GM19025 (cell line): ENCODE measurements around the gene SFMBT1.
A peak's percentile ranks its signal among the peaks of the same experiment; 100 is the strongest.

ENCODE experiments used
- ATAC-seq: cut with Tn5 transposase; IDR thresholded peaks from one replicate; pipeline ENCODE4 v1.9.1; 2021; ENCODE audit warnings: mild to moderate bottlenecking, low read depth, moderate library complexity; ENCODE audit not compliant: unreplicated experiment

Gene SFMBT1

DNA sequence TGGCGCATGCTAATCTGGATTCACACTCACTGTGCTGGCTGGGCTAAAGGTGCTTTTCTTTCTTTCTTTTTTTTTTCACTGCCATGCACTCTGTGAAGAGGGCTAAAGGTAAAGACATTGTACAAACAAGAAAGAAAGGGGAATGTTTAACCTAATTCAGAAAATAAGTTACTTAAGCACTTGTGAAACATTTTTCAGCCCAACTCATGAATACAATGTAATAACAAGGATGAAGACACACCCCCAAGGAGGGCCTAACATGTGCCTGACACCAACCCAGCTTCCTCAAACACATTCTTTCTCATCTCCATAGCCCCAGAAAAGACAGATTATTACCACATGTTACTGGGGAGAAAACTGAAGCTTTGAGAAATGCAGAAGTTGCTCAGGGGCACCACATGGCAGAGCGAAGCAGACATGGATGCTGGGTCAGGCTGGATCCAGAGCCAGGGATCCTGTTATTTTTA, 154.2 kb downstream of the SFMBT1 start:
- no peak for ATAC-seq

DNA sequence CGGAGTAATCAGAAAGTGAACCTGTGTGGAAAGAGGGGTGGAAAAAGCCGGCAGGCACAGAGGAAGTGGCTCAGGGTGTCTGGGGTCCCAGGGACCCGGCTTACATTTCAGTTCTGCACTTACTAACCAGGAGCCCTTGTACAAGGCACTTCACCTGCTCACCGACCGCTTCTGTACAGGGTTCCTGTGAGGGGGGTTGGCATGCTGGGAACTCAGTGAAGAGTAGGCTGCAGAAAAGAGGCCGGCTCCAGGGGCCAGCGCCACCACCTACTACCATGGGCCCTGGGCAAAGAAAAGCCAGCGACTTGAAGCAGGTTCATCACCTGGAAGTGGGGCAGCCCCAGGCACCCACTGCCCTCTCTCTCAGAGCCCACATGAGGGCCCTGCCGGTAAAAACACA, 154.7 kb downstream of the SFMBT1 start:
- no peak for ATAC-seq

DNA sequence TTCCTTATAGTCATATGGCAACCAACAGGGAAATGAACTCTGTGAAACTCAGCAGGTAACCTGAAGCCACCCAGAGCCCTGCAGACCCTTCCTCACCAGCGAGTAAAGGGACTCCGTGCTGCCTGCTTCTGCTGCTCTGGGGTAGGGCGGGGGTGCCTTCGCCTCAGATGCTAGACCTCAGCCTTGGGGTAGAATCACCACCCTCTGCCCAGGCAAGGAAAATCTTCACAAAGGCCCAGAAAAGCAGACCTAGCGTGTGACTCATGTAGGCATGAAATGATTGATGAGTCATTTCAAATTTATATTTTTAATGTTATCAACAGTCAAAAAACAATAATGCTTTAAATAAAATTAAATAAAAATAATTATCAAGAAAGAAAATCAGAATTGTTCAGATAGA, 155.1 kb downstream of the SFMBT1 start:
- ATAC-seq: no peak

DNA sequence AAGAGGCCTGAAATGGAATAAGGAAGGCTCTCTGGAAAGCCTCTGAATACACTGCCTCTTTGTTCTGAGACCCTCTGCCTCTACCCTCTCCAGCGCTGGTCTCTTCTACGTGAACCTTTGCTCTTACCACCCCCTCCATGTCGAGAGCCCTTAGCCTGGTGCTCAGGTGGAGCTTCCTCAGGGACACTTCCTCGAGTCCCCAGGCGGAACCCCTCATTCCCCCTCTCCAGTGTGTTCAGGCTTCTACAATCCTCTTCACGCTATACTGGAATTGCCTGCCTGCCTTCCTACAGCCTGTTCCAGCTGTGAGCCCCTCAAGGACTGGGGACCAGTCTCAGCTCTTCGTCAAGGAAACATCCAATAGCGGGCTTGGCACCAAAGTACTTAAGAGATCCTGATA, 156.0 kb downstream of the SFMBT1 start:
- no peak for ATAC-seq

DNA sequence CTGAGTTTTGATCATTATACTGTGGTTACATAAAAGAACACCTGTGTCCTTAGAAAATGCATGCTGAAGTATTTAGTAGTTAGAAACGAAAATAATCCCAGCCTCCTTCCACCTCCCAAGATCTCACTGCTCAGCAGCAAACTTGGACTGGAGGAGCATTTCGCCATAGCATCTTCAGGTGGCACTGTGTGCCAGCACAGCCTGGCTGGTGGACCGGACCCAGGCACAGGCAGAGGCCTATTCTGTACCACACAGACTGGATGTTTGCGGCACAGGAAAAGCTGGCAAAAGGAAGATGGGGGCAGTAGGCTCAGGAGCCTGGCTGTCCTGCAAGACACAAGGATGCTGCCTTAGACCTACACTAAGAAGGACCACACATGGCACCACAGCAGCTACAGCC, 158.7 kb downstream of the SFMBT1 start:
- ATAC-seq: no peak

DNA sequence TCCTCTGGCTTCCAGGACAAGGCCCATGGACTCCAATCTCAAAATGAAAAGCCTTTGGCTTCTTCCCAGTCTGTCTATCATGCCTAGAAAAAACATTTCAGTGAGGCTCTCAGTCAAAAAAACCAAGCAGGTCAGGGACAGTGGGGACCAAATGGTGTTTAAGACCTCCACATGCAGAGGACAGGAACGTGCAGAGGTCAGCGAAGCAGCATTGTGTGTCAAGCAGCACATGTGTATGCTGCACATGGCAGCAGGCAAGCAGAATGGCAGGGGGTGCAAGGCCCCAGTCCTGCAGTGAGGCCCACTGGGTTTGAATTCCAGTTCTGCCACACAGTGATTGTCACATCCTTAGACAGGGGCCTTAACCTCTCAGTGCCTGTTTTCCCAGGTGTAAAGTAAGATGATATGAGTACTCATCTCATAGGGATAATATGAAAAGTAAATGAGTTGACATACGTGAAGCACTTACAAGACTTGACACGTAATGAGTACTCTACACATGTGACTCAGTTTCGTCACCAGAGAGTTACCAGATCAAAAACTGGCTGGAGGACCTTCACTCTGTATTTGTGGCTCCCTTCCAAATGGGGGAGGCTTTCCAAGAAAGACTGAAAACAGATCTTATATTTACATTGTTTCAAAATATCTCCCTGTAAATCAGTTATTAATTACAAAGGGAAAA, 159.7 kb downstream of the SFMBT1 start:
- no peak for ATAC-seq

DNA sequence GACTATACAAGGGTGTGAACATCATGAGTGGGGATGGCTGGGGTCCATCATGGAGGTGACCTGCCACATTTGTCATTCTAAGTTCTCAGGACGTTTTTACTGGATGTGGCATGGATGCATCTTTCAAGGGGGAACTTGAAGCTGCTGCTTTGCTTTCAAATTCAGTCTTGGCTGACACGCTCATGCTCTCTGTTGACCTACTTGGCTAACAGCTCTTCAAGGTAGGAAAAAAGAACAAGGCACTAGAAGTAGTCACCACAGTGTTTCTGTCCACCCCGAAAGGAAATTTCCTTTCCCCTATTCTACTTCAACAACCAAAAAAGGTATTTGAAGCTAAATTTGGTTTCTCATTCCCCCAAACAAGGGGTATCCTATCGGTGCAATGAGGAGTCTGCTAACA, 163.5 kb downstream of the SFMBT1 start:
- no peak for ATAC-seq

DNA sequence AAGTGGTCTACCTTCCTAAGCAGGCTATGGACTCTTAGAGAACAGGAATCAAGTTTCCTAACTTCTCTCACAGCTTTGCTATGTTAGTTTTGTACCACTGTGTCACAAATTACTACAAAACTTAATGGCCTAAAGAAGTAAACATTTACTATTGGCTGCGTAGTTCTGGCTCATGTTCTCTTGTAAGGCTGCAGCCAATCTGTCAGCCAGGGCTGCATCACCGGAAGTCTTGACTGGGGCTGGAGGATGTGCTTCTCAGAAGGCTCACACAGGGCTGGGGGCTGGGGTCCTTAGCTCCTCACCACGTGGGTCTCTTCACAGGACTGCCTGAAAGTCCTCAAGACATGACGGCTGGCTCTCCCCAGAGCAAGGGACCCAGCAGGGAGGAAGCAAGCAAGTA, 164.0 kb downstream of the SFMBT1 start:
- no peak for ATAC-seq

DNA sequence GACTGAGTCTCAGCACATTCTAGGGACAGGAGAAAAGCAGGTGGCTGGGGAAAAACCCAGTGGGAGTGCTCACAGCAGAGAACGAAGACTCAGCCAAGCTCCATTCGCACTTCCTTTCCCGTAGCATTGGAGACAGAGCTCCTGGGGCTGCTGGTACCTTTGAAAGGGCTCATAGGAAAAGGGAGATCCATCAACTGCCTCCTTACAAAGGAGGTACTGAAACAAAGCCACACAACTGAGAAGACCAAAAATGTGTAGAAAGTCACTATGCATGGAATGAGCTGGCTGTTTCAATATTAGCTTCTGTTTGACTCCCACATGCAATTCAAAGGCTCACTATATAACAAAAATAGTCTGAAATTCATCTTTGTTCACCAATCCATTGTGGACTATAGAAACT, 165.4 kb downstream of the SFMBT1 start:
- ATAC-seq: peak; percentile 51

DNA sequence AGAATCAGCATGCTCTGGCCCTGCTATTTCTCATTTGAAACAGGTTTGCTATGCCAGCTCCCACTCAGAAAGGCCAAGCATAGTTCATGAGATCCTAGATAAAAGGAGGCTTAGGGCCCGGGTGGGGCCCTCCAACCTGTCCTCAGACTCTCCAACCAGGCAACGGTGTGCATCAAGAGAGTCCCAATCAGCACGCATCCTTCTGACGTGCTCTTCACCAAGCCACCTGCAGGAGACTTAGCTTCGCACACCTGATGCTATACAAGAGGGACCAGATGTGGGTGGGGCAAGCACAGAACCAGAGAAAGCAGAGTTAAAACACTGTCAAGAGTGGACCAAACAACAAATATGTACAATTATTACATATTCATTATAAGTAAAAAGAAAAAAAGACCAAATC, 165.8 kb downstream of the SFMBT1 start:
- ATAC-seq: no peak

DNA sequence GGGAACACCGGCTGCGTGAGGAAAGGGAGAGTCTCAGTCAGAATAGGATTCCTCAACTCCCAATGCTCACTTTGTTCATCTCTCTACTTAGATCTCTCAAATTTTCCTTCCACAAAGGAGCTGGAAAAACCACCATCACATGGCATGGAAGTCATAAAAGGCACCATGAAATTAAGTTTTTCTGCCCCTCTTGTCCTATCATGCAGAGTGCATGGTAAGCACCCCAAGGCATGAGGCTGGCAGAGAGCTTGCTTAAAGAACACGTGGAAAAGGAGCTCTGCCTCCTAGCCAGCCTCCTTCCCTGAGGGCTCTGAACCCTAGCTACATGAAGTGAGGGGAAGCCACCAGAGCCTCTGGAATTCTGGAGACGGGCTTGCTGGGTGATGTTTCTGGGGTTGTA, 166.3 kb downstream of the SFMBT1 start:
- no peak for ATAC-seq

DNA sequence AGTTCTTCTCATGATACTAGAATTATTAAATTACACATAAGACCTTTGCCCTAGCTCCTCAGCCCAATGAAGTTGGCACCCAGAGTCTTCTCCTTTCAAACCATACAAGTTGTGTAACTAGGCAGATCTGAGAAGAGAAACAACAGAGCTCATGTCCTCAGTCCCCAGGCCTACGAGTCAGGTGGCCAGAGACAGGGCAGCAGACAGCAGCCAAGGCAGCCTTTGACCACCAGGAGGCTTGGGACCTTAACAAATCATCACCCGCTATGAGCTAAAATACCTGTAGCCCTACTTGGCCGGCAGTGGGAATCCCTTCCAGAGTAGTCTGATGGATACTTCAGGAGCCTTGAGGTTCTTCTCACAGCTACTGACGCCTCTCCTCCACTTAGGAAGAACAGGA, 166.8 kb downstream of the SFMBT1 start:
- ATAC-seq: no peak

DNA sequence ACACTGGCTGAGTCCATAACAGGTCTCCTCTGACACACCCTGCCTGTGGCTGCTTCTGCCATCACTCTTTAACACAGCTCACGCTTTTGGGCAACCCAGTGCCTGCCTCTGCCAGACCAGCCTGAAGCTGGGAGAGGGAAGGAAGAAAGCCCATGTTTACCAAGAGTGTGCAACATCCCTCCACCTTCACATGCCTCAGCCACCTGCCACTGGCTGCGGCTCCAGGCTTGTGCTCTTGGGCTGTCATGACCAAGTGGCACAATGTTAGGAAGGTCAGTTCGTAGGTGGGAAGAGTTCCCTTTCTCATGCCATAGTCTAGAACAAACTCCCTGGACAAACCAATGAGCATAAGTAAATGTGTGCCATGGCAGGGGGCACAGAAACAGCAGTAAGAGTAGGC, 168.8 kb downstream of the SFMBT1 start:
- no peak for ATAC-seq

DNA sequence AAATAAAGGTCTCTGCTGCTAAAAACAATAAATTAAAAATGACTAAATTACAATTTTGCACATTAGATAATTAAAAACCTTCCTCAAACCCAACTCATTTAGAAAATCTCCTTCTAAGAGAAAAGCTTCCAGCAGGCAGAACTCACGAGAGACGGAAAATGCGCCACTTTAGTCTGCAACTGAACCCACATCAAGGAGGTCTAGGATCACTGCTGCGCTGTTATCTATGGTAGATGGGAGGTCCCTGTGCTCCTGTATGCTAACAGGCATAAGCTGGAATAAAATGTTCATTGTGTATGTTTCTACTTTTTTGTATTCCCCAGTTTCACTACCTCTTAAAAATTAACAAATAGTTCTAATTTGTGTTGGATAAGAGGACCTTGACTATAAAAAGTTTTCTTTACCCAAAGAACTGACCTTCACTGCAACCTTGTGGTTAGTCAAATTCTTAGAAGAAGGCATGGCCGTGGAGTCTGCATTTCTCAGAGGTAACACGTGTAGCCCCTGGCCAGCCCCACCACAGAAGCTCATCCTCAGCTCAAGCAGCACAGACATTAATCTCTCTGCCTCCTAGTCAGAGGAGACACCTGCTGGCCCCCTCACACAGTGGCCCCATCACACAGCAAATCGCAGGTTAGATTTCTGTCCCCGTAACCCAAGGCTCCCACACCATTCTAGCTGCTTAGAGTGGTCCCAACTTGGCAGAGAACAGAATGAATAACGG, 170.8 kb downstream of the SFMBT1 start:
- ATAC-seq: no peak

DNA sequence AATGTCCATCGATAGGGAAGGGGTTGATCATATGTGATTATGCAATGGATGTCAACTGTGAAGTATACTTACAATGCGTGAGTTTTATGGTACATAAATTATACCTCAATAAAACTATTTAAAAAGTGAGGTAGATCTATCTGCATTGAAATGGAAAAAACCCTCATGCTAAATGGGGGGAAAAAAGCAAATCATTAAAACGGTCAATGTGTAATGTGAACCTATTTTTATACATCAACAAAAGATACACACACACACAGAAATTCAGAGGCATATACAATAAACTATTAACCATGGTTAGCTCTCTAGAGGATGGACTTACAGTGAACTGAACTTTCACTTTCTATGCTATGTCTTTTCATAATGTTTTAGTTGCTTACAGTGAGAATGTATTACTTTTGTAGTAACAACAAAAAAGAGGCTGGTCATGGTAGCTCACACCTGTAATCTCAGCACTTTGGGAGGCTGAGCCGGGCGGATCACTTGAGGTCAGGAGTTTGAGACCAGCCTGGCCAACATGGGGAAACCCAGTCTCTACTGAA, 171.6 kb downstream of the SFMBT1 start:
- ATAC-seq: no peak

DNA sequence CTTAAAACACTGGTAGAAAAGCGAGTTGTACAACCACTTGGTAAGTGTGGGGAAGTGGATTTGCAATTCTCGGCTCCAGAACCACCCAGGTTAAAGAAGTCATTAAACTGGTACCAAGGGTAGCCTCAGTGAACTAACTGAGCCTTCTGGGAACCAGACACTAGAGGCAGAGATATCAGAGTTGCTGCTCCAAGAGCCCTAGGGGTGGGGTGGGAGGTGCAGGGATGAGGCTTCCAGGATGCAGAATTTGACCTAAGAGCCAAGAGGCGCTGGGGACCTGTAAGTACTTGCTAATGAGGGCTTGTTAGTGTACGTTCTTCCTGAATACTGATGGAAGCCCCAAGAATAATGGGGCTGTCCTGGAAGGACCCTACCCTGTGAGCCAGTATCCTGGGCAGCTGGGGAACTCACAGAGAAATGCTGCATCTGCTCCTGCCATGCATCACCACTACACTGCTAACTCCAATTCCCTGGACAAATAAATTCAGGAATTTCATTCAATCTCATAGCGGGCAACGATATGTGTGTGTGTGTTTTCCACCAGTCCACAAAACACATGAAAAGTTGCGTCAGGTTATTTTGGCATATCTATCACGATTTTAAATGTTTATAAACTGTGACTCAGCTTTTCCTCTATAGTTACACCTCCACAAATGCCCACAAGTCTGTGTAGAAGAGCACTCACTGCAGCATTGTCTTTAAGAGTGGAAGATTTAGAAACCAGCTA, 172.3 kb downstream of the SFMBT1 start:
- no peak for ATAC-seq

DNA sequence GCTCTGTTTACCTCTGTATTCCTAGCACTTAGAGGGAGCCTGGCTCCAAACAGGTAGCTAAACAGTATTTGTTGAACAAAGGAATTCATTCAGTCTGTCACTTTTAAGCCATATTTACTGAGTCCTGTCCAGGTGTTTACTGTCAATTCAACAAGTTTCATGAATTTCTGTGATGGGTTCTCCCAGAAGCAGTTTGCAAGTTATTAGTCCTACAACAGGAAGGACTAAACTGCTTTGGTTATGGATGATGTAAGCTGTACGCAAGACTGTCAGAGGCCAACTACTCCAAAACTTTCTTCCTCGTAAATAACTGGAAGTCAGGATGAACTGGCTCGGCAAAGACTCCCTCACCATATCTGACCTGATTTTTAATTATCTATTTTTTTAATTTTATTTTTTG, 173.6 kb downstream of the SFMBT1 start:
- no peak for ATAC-seq

DNA sequence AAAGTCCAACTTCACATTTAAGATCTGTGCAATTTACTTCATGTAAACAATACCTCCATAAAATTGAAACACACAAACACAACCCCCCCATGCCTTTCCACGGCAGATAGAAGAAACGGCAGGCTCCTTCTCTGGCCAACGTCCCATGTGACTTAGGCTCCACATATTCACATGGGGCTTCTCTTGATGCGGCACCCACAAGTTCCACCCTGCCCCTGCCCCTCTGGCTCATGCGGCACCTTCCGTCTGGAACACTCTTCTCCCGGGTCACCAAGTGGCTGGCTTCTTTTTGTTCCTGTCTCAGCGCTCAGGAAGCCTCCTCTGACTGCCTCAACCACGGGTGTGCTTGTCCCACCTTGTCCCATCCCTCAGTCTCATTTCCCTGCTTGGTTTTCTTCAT, 174.1 kb downstream of the SFMBT1 start:
- ATAC-seq: no peak

DNA sequence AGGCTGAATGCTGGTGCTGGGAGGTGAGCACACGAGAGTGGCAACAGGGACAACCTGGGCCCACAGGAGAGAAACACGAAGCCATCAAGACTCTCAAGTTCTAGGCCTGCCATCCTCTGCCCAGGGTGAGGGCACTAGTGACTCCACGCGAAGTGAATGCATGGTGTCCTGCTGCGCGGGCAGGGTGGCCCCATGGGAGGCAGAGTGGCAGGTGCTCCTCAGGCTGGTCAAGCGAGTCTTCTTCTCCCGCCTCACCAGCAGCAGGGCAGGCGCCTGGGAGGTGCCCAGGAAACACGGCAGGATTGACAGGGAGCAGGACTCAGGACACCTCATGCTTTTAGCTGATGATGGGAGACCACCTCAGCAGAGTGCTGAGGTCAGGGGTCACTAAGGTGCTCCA, 175.4 kb downstream of the SFMBT1 start:
- ATAC-seq: no peak

DNA sequence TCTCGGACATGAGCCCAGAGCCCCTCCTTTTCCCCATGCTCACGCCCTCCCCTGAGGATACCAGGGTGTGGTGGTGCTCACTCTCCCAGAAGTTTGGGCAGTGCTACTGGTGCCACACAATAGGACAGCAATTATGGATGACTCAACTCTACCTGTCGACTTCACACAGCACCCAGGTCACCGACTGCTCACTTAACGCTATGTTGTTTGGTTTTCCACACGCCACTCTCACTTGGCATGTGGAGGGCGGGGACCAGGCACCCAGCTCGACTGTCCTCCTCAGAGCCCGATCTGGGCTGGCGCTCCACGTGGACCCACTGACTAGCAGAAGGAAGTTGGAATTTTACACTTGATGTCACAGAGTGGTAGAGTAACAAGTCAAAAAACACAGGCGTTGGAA, 179.4 kb downstream of the SFMBT1 start:
- ATAC-seq: no peak

DNA sequence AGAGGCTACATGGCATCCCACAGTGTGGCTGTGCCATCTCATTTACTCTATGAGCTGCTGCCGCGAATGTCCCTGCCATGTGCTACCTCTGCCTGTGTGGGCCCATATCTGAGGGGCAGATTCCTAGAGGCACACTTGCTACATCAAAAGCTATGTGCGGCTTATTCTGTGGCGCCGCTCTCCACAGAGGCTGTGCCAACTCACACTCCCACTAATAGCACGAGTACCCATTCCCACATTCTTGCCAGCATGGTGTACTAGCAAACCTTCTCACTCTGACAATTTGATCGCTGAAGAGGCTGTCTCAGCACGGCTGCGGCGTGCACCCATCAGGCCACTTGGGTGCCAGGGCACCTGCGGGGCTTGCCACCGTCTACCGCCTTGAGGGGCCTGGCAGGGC, 179.9 kb downstream of the SFMBT1 start:
- ATAC-seq: no peak

DNA sequence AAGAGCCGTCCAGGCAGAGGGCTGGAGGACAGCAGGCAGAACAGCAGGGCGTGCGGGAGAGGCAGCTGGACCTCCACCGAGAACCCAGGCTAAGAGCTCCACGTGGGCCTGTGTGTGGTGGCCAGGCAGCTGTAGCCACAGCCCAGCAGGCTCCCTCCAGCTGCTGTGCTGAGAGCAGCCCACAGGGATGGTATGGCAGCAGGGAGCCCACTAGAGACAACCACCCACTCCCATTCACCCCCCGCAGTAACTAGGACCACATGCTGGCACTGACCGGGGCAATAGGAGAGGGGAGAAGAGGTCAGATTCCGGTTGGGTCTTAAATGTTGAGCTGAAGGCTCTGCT, 185.5 kb downstream of the SFMBT1 start:
- no peak for ATAC-seq
